Measurements from ENCODE around the gene DCP1B. TPM values are rescaled to one million over a fixed set of nuclear protein-coding genes. Genes with fewer than 3 reads are reported as not detected.

Gene DCP1B
- total RNA-seq: 10 to 100 TPM; 13.1 to 13.4 TPM

DNA sequence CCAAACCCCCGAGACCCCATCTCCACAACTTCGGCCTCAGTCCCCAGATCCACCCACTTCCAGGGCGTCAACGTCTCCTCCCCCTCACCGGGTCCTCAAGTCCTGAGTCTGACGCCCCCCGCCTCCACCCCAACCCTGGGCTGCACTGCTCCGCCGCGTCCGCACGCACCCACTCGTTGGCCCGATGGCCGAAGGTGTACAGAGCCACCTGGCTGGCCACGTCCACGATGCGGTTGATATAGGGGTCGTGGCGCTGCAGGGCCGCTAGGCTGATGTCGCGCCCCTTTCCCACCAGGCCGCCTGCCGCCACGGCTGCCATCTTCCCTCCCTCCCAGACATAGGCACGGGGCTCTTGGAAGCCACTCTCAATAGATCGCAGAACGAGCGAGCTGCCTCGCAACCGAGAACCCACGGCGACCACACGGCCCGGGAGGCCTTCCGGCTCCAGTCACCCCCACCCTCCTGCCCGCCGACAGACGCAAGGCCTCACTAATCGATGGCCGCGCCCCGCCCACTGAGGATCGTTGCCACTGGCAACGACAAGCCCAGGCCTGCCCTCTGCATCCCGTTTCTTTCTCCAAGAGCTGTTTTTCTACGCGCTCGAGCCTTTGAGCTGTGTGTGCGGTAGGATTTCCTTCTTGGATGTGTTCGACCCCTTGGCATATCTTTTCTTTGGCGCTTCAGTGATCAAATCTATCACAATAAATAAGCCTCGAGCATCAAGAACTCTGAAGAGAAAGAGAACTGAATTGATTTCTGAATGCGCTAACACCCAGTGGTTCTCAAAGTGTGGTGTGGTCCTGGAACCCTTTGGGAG is at the start of gene DCP1B:
Gene DCP1B, minus strand, starts transcription at position 345 of the 817 bp plus-strand sequence. Its CDS starts 26 bp downstream, at position 319.
- Mint-ChIP-seq H3K4me3 (peak within 1 kb of the TSS; percentile 100), H3K9me3 (no peaks in the 10 kb centered on the region), H3K27me3 (no peaks in the 10 kb centered on the region), H3K4me1 (ENCODE audit: low read depth) (peaks cover 31% of the 10 kb centered on the region), H3K36me3 (peaks cover 9% of the 10 kb centered on the region), H3K27ac (peak within 1 kb of the TSS; percentile 97)
- peak; percentile 98 for DNase-seq
- POLR2A ChIA-PET: interaction anchor here (1.0 to 1.3 kb wide), 3 partner anchors 9 to 313 kb away, joined by 3 to 5 read pairs (median 3); no protein-coding TSS in a partner anchor
- intact Hi-C loops (cut with micrococcal nuclease): loop anchor here (1.0 kb wide), 2 partner anchors 10 to 31 kb away; no protein-coding TSS in a partner anchor
- CTCF ChIA-PET: interaction anchor here (0.7 to 1.6 kb wide), 2 partner anchors 64 to 331 kb away, joined by 3 to 10 read pairs; no protein-coding TSS in a partner anchor

DNA sequence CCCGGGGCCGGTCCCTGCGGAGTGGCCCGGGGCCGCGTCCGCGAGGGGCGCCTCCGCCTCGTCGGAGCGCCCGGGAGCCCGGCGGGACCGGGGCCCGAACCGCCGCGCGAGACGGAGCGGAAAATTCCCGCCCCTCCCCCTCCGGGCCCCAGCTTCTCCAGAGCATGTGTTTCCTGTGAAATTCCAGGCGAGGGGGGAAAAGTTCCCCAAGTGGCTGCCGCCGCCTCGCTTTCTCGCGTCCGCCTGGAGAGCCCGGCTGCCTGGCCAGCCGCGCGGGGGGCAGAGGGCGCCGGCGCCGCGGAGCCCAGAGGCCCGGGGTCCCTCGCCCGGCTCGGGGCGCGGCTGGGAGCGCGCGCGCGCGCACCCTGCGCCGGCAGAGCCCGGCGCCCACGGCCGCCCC is 49.4 kb upstream of the DCP1B start:
- no peak for DNase-seq
- CTCF ChIA-PET: no interaction called here
- Mint-ChIP-seq H3K4me3 (no peak overlapping the region), H3K27ac (no peak overlapping the region), H3K36me3 (no peaks in the 10 kb centered on the region), H3K27me3 (peaks cover 61% of the 10 kb centered on the region), H3K4me1 (ENCODE audit: low read depth) (peaks cover 15% of the 10 kb centered on the region), H3K9me3 (no peaks in the 10 kb centered on the region)
- intact Hi-C loops (cut with micrococcal nuclease): no loop called here
- POLR2A ChIA-PET: no interaction called here

DNA sequence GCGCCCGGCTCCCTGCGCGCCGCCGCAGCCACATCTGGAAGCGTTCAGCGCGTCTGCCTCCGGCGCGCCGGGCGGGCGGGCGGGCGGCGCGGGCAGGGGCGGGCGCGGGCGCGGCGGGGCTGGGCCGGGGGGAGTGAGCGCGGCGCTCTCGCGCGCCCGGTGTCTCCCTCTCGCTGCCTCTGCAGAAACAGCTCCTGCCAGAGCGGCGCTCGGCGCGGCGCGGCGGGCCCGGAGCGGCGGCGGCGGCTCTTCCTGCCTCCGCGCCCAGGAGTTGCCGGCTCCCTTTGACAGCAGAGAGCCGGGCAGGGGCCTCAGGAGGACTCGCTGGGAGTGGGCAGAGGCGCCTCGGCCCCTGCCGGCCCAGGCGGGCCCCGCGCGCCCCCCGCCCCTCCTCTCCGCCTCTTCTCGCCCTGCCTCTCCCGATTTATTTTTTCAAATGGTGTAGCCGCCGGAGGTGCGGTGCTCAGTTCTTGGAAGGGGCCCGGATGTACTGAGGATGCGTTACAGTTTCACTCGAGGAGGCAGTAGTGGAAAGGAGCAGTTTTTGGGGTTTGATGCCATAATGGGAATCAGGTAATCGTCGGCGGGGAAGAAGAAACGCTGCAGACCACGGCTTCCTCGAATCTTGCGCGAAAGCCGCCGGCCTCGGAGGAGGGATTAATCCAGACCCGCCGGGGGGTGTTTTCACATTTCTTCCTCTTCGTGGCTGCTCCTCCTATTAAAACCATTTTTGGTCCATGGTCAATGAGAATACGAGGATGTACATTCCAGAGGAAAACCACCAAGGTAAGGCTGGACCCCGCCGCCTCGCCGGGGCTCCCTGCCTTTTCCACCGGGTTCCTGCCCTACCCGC is 48.8 kb upstream of the DCP1B start, which contains the start of gene CACNA1C:
Gene CACNA1C, plus strand, starts transcription at position 162 of the 853 bp plus-strand sequence. Its CDS starts 576 bp downstream, at position 738.
- no peaks in the 10 kb centered on the region for H3K36me3 Mint-ChIP-seq
- POLR2A ChIA-PET: no interaction called here
- no peaks in the 10 kb centered on the region for H3K9me3 Mint-ChIP-seq
- peak; percentile 56 for DNase-seq
- intact Hi-C loops (cut with micrococcal nuclease): no loop called here
- peaks cover 63% of the 10 kb centered on the region for H3K27me3 Mint-ChIP-seq
- no peak within 1 kb of the TSS for H3K27ac Mint-ChIP-seq
- peak within 1 kb of the TSS; percentile 65 for H3K4me3 Mint-ChIP-seq
- H3K4me1 Mint-ChIP-seq (ENCODE audit: low read depth): peaks cover 15% of the 10 kb centered on the region
- CTCF ChIA-PET: interaction anchor here (1.0 kb wide), 2 partner anchors 11 to 17 kb away, joined by 3 read pairs; no protein-coding TSS in a partner anchor

DNA sequence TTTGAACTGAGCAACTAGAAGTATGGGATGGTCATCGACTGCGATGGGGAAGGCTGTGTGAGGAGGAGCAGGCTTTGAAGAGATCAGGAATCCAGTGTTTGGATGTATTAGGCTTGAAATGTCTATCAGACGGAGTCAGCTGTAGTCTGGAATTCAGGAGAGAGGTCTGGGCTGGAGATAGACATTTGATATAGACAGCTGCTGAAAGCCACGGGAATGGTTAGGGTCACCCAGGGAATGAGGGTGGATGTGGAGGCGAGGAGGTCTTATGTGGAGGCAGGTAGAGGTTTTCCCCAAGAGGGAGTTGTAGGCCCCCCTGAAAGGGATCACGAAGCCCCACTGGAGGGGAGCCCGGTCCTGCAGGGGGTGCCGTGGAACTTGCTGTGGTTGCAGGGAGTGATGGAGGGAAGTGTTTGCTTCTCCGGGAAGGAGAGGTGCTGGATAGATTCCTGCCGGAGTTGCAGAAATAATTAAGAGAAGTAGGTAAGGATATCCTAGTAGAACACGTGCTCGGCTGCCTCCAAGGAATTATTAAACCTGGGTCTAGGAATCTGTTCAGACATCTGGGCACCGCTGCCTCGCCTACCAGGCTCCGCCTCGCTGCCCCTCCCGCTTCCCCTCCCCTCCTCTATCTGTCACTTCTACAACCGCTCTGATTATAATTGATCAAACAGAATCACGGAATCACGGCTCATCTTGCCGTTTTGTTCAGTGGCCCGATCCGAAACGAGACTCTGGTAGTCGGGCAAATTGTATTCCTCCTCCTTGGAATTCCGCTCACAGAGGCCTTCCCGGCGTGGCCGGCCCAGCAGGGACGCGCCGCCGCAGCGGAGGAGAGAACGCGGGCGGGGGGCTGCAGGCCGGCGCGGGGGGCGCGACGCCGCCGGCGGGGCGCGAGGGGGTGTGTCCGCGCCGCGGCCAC is 47.7 kb upstream of the DCP1B start:
- ChIA-PET CTCF (interaction anchor here (1.0 kb wide), 2 partner anchors 12 to 16 kb away, joined by 3 read pairs; no protein-coding TSS in a partner anchor), POLR2A (no interaction called here)
- Mint-ChIP-seq H3K4me1 (ENCODE audit: low read depth) (peaks cover 15% of the 10 kb centered on the region), H3K27me3 (peaks cover 56% of the 10 kb centered on the region), H3K9me3 (no peaks in the 10 kb centered on the region), H3K36me3 (no peaks in the 10 kb centered on the region), H3K4me3 (peak overlapping the region; percentile 44), H3K27ac (no peak overlapping the region)
- DNase-seq: no peak
- intact Hi-C loops (cut with micrococcal nuclease): no loop called here

DNA sequence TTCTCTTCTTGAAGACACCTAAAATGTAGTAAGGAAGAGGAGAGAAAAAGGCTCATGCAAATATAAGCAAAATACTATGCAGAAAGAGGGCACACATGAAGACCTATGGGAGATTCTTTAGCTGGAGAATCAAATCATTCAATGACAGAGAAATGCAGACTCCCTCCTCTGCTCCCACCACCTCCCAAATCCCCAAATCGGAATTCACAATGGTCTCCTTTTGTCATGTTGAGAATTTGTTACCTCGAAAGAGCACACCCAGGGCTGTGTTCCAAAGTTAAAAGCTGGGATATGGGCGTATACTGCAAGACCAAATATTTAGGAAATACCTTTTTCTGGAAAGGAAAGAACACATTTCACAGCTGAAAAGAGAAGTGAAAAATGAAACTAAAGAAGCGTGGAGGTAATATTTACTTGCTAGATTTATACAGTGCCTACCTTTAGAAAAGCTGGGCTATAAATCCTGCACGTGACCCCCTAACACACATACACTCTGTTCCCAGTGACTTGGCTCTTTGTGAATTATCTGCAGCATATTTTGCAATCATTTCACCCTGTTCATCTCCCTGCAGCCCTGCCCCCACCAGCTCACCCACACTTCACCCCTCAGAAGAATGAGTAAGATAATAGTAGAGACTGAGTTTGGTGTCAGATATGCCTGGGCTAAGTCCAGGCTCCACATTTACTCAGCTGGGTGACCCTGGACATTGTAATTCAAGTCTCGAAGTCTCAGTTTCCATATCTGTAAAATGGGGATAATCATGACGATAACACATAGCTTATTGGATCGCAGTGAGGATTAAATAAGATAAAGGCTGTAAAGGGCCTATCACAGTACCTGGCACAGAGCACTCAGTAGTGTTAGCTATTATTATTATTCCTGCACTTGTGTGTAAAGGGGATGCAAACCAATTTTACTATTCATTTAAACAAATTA is 45.6 kb upstream of the DCP1B start:
- no peak for DNase-seq
- Mint-ChIP-seq H3K9me3 (no peaks in the 10 kb centered on the region), H3K36me3 (no peaks in the 10 kb centered on the region), H3K4me1 (ENCODE audit: low read depth) (peaks cover 15% of the 10 kb centered on the region), H3K4me3 (no peak overlapping the region), H3K27me3 (peaks cover 45% of the 10 kb centered on the region), H3K27ac (no peak overlapping the region)
- ChIA-PET POLR2A (no interaction called here), CTCF (interaction anchor here (1.2 kb wide), 1 partner anchor 16 kb away, joined by 3 read pairs; no protein-coding TSS in a partner anchor)
- intact Hi-C loops (cut with micrococcal nuclease): no loop called here

DNA sequence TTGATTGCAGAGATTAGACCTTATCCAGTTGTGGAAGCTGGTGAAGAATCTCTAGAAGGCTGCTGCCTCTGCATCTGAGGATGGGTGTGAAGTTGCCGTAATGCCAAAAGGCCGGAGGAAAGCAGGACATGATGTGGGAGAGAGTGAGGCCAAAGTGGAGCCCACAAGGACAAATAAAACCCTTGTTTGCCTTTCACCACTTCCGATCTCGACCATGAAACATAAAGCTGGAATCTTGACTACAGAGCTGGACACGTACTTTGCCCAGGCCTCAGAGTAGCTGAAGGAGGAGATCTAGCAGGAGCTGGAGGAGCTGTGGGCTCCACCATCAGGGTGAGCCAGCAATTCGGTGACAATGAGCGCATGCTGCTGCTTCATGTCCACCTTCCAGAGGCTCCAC is 43.5 kb upstream of the DCP1B start:
- DNase-seq: no peak
- intact Hi-C loops (cut with micrococcal nuclease): no loop called here
- no peak overlapping the region for H3K27ac Mint-ChIP-seq
- no peak overlapping the region for H3K4me3 Mint-ChIP-seq
- H3K36me3 Mint-ChIP-seq: no peaks in the 10 kb centered on the region
- H3K4me1 Mint-ChIP-seq (ENCODE audit: low read depth): peaks cover 5% of the 10 kb centered on the region
- ChIA-PET CTCF (interaction anchor here (1.1 kb wide), 1 partner anchor 13 kb away, joined by 3 read pairs; no protein-coding TSS in a partner anchor), POLR2A (no interaction called here)
- H3K27me3 Mint-ChIP-seq: peaks cover 39% of the 10 kb centered on the region
- no peaks in the 10 kb centered on the region for H3K9me3 Mint-ChIP-seq

DNA sequence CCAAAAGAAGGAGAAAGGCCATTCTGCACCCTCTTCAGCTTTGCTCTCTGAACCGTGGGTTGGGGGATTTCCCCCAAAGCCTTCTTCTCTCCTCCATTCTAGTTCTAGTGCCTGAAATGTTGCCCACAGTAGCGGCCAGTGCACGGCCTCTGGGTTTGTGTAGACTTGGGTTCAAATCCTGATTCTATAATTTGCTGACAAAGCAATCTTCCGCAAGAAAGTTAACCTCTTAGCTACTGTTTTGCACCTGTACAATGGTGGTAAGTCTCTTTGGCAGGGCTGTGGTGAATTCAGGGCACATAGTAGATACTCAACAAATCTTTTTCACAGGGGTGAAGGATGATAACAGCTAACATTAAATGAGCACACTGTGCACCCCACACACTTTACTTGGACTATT is 42.7 kb upstream of the DCP1B start:
- peaks cover 5% of the 10 kb centered on the region for H3K4me1 Mint-ChIP-seq (ENCODE audit: low read depth)
- no peak overlapping the region for H3K27ac Mint-ChIP-seq
- H3K36me3 Mint-ChIP-seq: no peaks in the 10 kb centered on the region
- peaks cover 38% of the 10 kb centered on the region for H3K27me3 Mint-ChIP-seq
- no peak overlapping the region for H3K4me3 Mint-ChIP-seq
- ChIA-PET CTCF (interaction anchor here (1.1 kb wide), 1 partner anchor 12 kb away, joined by 3 read pairs; no protein-coding TSS in a partner anchor), POLR2A (no interaction called here)
- intact Hi-C loops (cut with micrococcal nuclease): no loop called here
- DNase-seq: no peak
- no peaks in the 10 kb centered on the region for H3K9me3 Mint-ChIP-seq

DNA sequence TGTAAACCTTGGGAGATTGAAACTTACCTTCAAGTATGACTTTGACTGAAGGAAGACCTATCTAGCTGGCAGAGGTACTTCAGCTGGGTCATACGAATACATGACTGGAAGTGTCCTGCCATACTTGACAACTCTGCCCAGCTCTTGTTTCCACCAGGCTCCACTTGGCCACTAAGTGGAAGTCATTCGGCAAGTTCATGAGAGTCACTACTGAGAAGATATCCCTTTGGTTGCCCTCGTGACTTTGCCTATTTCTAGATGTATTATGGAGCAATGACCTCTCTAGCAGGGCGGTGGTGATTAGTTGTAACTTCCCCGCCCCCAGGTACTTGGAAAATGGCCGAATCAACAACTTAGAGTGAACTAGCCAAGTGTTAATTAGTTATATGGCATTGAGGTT is 39.9 kb upstream of the DCP1B start:
- H3K27me3 Mint-ChIP-seq: peaks cover 28% of the 10 kb centered on the region
- ChIA-PET POLR2A (no interaction called here), CTCF (interaction anchor here (1.4 kb wide), 1 partner anchor 10 kb away, joined by 4 read pairs; no protein-coding TSS in a partner anchor)
- intact Hi-C loops (cut with micrococcal nuclease): no loop called here
- no peaks in the 10 kb centered on the region for H3K9me3 Mint-ChIP-seq
- no peak overlapping the region for H3K27ac Mint-ChIP-seq
- H3K4me1 Mint-ChIP-seq (ENCODE audit: low read depth): no peaks in the 10 kb centered on the region
- DNase-seq: no peak
- no peak overlapping the region for H3K4me3 Mint-ChIP-seq
- H3K36me3 Mint-ChIP-seq: no peaks in the 10 kb centered on the region

DNA sequence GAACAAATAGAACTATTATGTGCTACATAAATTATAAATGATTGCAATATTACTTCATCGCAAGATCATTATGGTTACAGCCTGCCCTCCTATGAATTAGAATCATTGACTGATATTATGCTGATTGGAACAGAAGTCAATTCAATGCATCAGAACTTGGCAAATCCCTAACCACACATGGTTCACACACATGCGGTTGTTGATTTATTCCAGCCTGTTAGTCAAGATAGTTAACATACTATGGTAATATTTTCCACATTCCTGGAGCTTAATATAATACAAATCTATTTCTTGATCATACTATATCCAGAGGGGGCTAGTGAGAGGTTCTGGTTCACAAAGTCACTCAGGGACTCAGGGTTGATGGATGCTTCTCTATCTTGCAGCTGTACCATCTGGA is 38.8 kb upstream of the DCP1B start:
- ChIA-PET POLR2A (no interaction called here), CTCF (interaction anchor here (1.1 kb wide), 1 partner anchor 21 kb away, joined by 3 read pairs; no protein-coding TSS in a partner anchor)
- no peak overlapping the region for H3K27ac Mint-ChIP-seq
- H3K9me3 Mint-ChIP-seq: no peaks in the 10 kb centered on the region
- intact Hi-C loops (cut with micrococcal nuclease): no loop called here
- no peaks in the 10 kb centered on the region for H3K36me3 Mint-ChIP-seq
- no peaks in the 10 kb centered on the region for H3K4me1 Mint-ChIP-seq (ENCODE audit: low read depth)
- peaks cover 23% of the 10 kb centered on the region for H3K27me3 Mint-ChIP-seq
- DNase-seq: no peak
- H3K4me3 Mint-ChIP-seq: no peak overlapping the region

DNA sequence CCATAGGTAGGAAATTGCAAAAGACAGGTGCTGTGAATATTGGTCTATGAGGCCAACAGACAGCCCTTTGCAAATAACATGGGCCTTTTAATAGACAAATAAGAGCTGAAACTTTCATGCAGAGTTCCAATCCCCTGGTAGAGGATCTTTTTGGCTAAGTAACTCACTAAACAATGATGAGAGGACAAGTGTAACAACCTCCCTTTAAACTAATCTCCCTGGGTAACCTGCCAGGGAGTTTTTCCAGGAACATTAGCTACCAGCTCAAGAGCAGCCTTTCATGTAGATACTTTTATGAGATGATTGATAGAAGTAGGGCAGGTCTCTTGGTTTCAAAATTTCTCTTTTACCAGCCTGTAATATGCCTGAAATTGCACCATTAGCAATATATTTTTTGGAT is 34.8 kb upstream of the DCP1B start:
- CTCF ChIA-PET: no interaction called here

More for the DNA sequence above, 34.8 kb upstream of the DCP1B start:
- intact Hi-C loops (cut with micrococcal nuclease): no loop called here
- DNase-seq: no peak
- Mint-ChIP-seq H3K27ac (no peak overlapping the region), H3K27me3 (peaks cover 28% of the 10 kb centered on the region), H3K4me1 (ENCODE audit: low read depth) (peaks cover 10% of the 10 kb centered on the region), H3K4me3 (no peak overlapping the region), H3K36me3 (no peaks in the 10 kb centered on the region), H3K9me3 (no peaks in the 10 kb centered on the region)
- POLR2A ChIA-PET: no interaction called here

Measured in activated CD4-positive, alpha-beta memory T cell treated with anti-CD3 and anti-CD28 coated beads for 36 hours (primary cell).